Activated CD8-positive, alpha-beta memory T cell treated with anti-CD3 and anti-CD28 coated beads, Interleukin-2, amount 50 U/mL, for 4 hours (primary cell): ENCODE measurements around the gene HRH3.
A peak's percentile ranks its signal among the peaks of the same experiment; 100 is the strongest.

Source experiments
- DNase-seq: peaks from one replicate; pipeline ENCODE4 v3.0.0-alpha.2; 2020

The HRH3 gene

GRCh38 chr20:62215020-62215990, 4.8 kb downstream of the HRH3 start:
- no peak for DNase-seq

GRCh38 chr20:62214067-62214466, 6.0 kb downstream of the HRH3 start:
- DNase-seq, result no peak

GRCh38 chr20:62212299-62212698, 7.8 kb downstream of the HRH3 start:
- DNase-seq, result no peak

GRCh38 chr20:62211769-62212288, 8.2 kb downstream of the HRH3 start:
- no peak for DNase-seq

GRCh38 chr20:62211216-62211615, 8.9 kb downstream of the HRH3 start:
- DNase-seq, result no peak

GRCh38 chr20:62210496-62210855, 9.6 kb downstream of the HRH3 start:
- DNase-seq, result no peak

GRCh38 chr20:62209850-62210495, 10.1 kb downstream of the HRH3 start:
- DNase-seq, result no peak

GRCh38 chr20:62208795-62209755, 11.0 kb downstream of the HRH3 start:
- no peak for DNase-seq

- no peak for DNase-seq
Measured at GRCh38 chr20:62208061-62208794, 11.8 kb downstream of the HRH3 start.

- no peak for DNase-seq
Measured at GRCh38 chr20:62206388-62206775, 13.7 kb downstream of the HRH3 start.

- DNase-seq, result peak; percentile 14
Measured at GRCh38 chr20:62205618-62206387, 14.3 kb downstream of the HRH3 start.

- no peak for DNase-seq
Measured at GRCh38 chr20:62203378-62204030, 16.6 kb downstream of the HRH3 start.

- no peak for DNase-seq
Measured at GRCh38 chr20:62202676-62203377, 17.3 kb downstream of the HRH3 start.

- no peak for DNase-seq
Measured at GRCh38 chr20:62202083-62202395, 18.0 kb downstream of the HRH3 start.

- no peak for DNase-seq
Measured at GRCh38 chr20:62201173-62202082, 18.6 kb downstream of the HRH3 start.

- DNase-seq, result no peak
Measured at GRCh38 chr20:62200491-62201172, 19.4 kb downstream of the HRH3 start.

- no peak for DNase-seq
Measured at GRCh38 chr20:62198931-62199330, 21.1 kb downstream of the HRH3 start.

- DNase-seq, result no peak
Measured at GRCh38 chr20:62198496-62198895, 21.6 kb downstream of the HRH3 start.

GRCh38 chr20:62197801-62198200, 22.3 kb downstream of the HRH3 start:
- no peak for DNase-seq
